CD8-positive, alpha-beta memory T cell (primary cell): ENCODE results near the gene PKN1. TPM values are rescaled to one million over a fixed set of nuclear protein-coding genes. Genes with fewer than 3 reads are reported as not detected.

Experiments
- CTCF ChIA-PET: fragments of 350-600 bp; sonication (Branson Sonifier 250); formaldehyde crosslinking; loops from one replicate; lab custom pipeline; 2021; ENCODE audit warnings: antibody characterized with exemption; lab: Charles Lee
- POLR2A ChIA-PET: fragments of 350-600 bp; sonication (Branson Sonifier 250); formaldehyde crosslinking; loops from one replicate; lab custom pipeline; 2021; ENCODE audit warnings: antibody characterized with exemption; lab: Charles Lee
- DNase-seq, 5 donors: peaks; one replicate each; pipeline versions ENCODE4 v3.0.0 to v3.0.0-alpha.2; 2020 to 2022; ENCODE audit warnings: mixed read lengths in 1 of 5
- H3K27ac ChIP-seq: one replicate; pipeline ENCODE4 v1.7.0; 2013; ENCODE audit warnings: low read depth, mild to moderate bottlenecking, low read length, moderate library complexity
- H3K27me3 ChIP-seq: 2 replicates; pipeline ENCODE4 v1.7.0; 2013; ENCODE audit warnings: low read length, mild to moderate bottlenecking; ENCODE audit not compliant: insufficient read depth, poor library complexity, severe bottlenecking
- H3K36me3 ChIP-seq: 2 replicates; pipeline ENCODE4 v1.7.0; 2013; ENCODE audit warnings: mild to moderate bottlenecking, low read length, moderate library complexity; ENCODE audit not compliant: insufficient read depth
- H3K4me1 ChIP-seq: 2 replicates; pipeline ENCODE4 v1.7.0; 2013; ENCODE audit warnings: mild to moderate bottlenecking, low read length, moderate library complexity; ENCODE audit not compliant: insufficient read depth
- H3K4me3 ChIP-seq: 2 replicates; pipeline ENCODE4 v1.7.0; 2013; ENCODE audit warnings: mild to moderate bottlenecking, low read length
- H3K9me3 ChIP-seq: 2 replicates; pipeline ENCODE4 v1.7.0; 2013; ENCODE audit warnings: mild to moderate bottlenecking, low read length
- H3K27ac Mint-ChIP-seq, 8 donors: one replicate each; pipeline ENCODE4 v1.8.0; 2020 to 2021; ENCODE audit warnings: mixed read lengths in 8 of 8, mild to moderate bottlenecking in 6 of 8, inconsistent platforms in 3 of 8, moderate library complexity in 3 of 8
- H3K27me3 Mint-ChIP-seq, 2 donors: one replicate each; pipeline ENCODE4 v1.8.0; 2020 to 2021; ENCODE audit warnings: mixed read lengths in 2 of 2, mild to moderate bottlenecking in 1 of 2, moderate library complexity in 1 of 2
- H3K36me3 Mint-ChIP-seq, 3 donors: one replicate each; pipeline ENCODE4 v1.8.0; 2020 to 2021; ENCODE audit warnings: mixed read lengths in 3 of 3, inconsistent platforms in 1 of 3, mild to moderate bottlenecking in 1 of 3
- H3K4me1 Mint-ChIP-seq, 3 donors: one replicate each; pipeline ENCODE4 v1.8.0; 2020 to 2021; ENCODE audit warnings: mixed read lengths in 3 of 3, inconsistent platforms in 1 of 3, mild to moderate bottlenecking in 1 of 3
- H3K4me3 Mint-ChIP-seq, 7 donors: one replicate each; pipeline ENCODE4 v1.8.0; 2020 to 2021; ENCODE audit warnings: mixed read lengths in 7 of 7, mild to moderate bottlenecking in 6 of 7, moderate library complexity in 4 of 7, inconsistent platforms in 2 of 7
- H3K9me3 Mint-ChIP-seq, 5 donors: one replicate each; pipeline ENCODE4 v1.8.0; 2020 to 2022; ENCODE audit warnings: mixed read lengths in 5 of 5, mild to moderate bottlenecking in 3 of 5, moderate library complexity in 2 of 5, inconsistent platforms in 1 of 5
- polyA plus RNA-seq: library from polyadenylated mRNA; unstranded; fragments of 300-500 nt; fragmentation: Illumina TruSeq; gene quantifications from one replicate; pipeline ENCODE4 v1.2.3, GENCODE V29; 2021
- total RNA-seq, 2 experiments: library from RNA; stranded (reverse); gene quantifications; one replicate each; pipeline ENCODE4 v1.2.3, GENCODE V29; 2021

The PKN1 gene
- total and polyA plus RNA-seq, 3 experiments from 2014 or later, result 86.6 to 205 (median 177) TPM

GRCh38 chr19:14407605-14408484 is 25.3 kb upstream of the PKN1 start:
- Mint-ChIP-seq H3K27ac (peak overlapping the region; percentile 63 to 97 (median 89)), H3K4me3 (peak overlapping the region in 1 of 7 donors; percentile 84), H3K36me3 (peaks cover 12 to 85% (median 12%) of the 10 kb centered on the region in 3 donors), H3K4me1 (peaks cover 24 to 69% (median 35%) of the 10 kb centered on the region in 3 donors), H3K27me3 (peaks cover 0 to 18% of the 10 kb centered on the region in 2 donors), H3K9me3 (peaks cover 0 to 4% (median 0%) of the 10 kb centered on the region in 5 donors)
- no peaks in the 10 kb centered on the region for H3K9me3 ChIP-seq
- H3K4me3 ChIP-seq, result no peak overlapping the region
- peak in 1 of 5 donors; percentile 11 for DNase-seq
- CTCF ChIA-PET, result interaction anchor here (1.7 to 14.4 kb wide), 7 partner anchors 13 to 271 kb away, joined by 4 to 186 read pairs (median 14); partner anchors contain the start of genes ADGRE5 and ASF1B
- H3K27me3 ChIP-seq, result no peaks in the 10 kb centered on the region
- POLR2A ChIA-PET, result interaction anchor here (0.6 to 3.4 kb wide), 6 partner anchors 9 to 643 kb away, joined by 3 to 15 read pairs (median 3); partner anchors contain the start of gene ADGRE5
- no peak overlapping the region for H3K27ac ChIP-seq
- peaks cover 53% of the 10 kb centered on the region for H3K4me1 ChIP-seq
- peaks cover 85% of the 10 kb centered on the region for H3K36me3 ChIP-seq

GRCh38 chr19:14408491-14409145 is 24.5 kb upstream of the PKN1 start:
- no peak overlapping the region for H3K27ac ChIP-seq
- ChIA-PET POLR2A (interaction anchor here (0.7 to 1.8 kb wide), 3 partner anchors 17 to 45 kb away, joined by 3 to 4 read pairs (median 3); no protein-coding TSS in a partner anchor), CTCF (interaction anchor here (2.1 to 14.4 kb wide), 4 partner anchors 17 to 71 kb away, joined by 6 to 186 read pairs (median 46); partner anchors contain the start of gene ADGRE5)
- Mint-ChIP-seq H3K36me3 (peaks cover 12 to 88% (median 12%) of the 10 kb centered on the region in 3 donors), H3K27me3 (peaks cover 0 to 18% of the 10 kb centered on the region in 2 donors), H3K9me3 (peaks cover 0 to 4% (median 0%) of the 10 kb centered on the region in 5 donors), H3K4me1 (peaks cover 32 to 76% (median 43%) of the 10 kb centered on the region in 3 donors), H3K27ac (peak overlapping the region; percentile 63 to 97 (median 80)), H3K4me3 (peak overlapping the region in 3 of 7 donors; percentile 37 to 84 (median 42))
- DNase-seq, result peak in 1 of 5 donors; percentile 15
- no peaks in the 10 kb centered on the region for H3K9me3 ChIP-seq
- H3K4me1 ChIP-seq, result peaks cover 61% of the 10 kb centered on the region
- H3K27me3 ChIP-seq, result no peaks in the 10 kb centered on the region
- peaks cover 91% of the 10 kb centered on the region for H3K36me3 ChIP-seq
- H3K4me3 ChIP-seq, result no peak overlapping the region

- ChIA-PET CTCF (interaction anchor here (0.6 to 14.4 kb wide), 10 partner anchors 17 to 273 kb away, joined by 3 to 186 read pairs (median 5); partner anchors contain the start of gene ASF1B), POLR2A (interaction anchor here (0.5 to 2.4 kb wide), 8 partner anchors 8 to 54 kb away, joined by 3 to 10 read pairs (median 4); partner anchors contain the start of gene PKN1)
- peak overlapping the region; percentile 88 to 97 (median 92) for H3K27ac Mint-ChIP-seq
- H3K4me1 Mint-ChIP-seq, result peaks cover 37 to 78% (median 46%) of the 10 kb centered on the region in 3 donors
- no peaks in the 10 kb centered on the region for H3K27me3 ChIP-seq
- H3K4me3 ChIP-seq, result no peak overlapping the region
- peaks cover 8 to 87% (median 10%) of the 10 kb centered on the region in 3 donors for H3K36me3 Mint-ChIP-seq
- DNase-seq, result peak in 3 of 5 donors; percentile 53 to 66 (median 63)
- no peaks in the 10 kb centered on the region for H3K9me3 ChIP-seq
- H3K4me3 Mint-ChIP-seq, result peak overlapping the region; percentile 19 to 84 (median 65)
- H3K27me3 Mint-ChIP-seq, result peaks cover 0 to 18% of the 10 kb centered on the region in 2 donors
- peaks cover 90% of the 10 kb centered on the region for H3K36me3 ChIP-seq
- peaks cover 0 to 4% (median 0%) of the 10 kb centered on the region in 5 donors for H3K9me3 Mint-ChIP-seq
- H3K4me1 ChIP-seq, result peaks cover 65% of the 10 kb centered on the region
- H3K27ac ChIP-seq, result peak overlapping the region; percentile 64
Measured at GRCh38 chr19:14409146-14410023, 23.7 kb upstream of the PKN1 start.

- peaks cover 80% of the 10 kb centered on the region for H3K36me3 ChIP-seq
- ChIA-PET CTCF (interaction anchor here (0.6 to 14.4 kb wide), 11 partner anchors 15 to 274 kb away, joined by 3 to 186 read pairs (median 5); partner anchors contain the start of gene ASF1B), POLR2A (interaction anchor here (0.5 to 2.4 kb wide), 12 partner anchors 10 to 55 kb away, joined by 3 to 11 read pairs (median 4); partner anchors contain the start of genes ADGRE5 and PKN1)
- Mint-ChIP-seq H3K36me3 (peaks cover 4 to 86% (median 8%) of the 10 kb centered on the region in 3 donors), H3K4me1 (peaks cover 44 to 79% (median 51%) of the 10 kb centered on the region in 3 donors), H3K4me3 (peak overlapping the region; percentile 65 to 84 (median 71)), H3K9me3 (peaks cover 0 to 4% (median 0%) of the 10 kb centered on the region in 5 donors), H3K27me3 (peaks cover 0 to 19% of the 10 kb centered on the region in 2 donors), H3K27ac (peak overlapping the region; percentile 88 to 97 (median 92))
- no peak overlapping the region for H3K4me3 ChIP-seq
- H3K9me3 ChIP-seq, result no peaks in the 10 kb centered on the region
- H3K27me3 ChIP-seq, result no peaks in the 10 kb centered on the region
- peak overlapping the region; percentile 64 for H3K27ac ChIP-seq
- DNase-seq, result peak in 4 of 5 donors; percentile 58 to 81 (median 66)
- peaks cover 73% of the 10 kb centered on the region for H3K4me1 ChIP-seq
Measured at GRCh38 chr19:14410091-14411051, 22.7 kb upstream of the PKN1 start.

- Mint-ChIP-seq H3K36me3 (peaks cover 4 to 86% (median 10%) of the 10 kb centered on the region in 3 donors), H3K4me1 (peaks cover 54 to 83% (median 56%) of the 10 kb centered on the region in 3 donors), H3K4me3 (peak overlapping the region in 5 of 7 donors; percentile 10 to 76 (median 50)), H3K27me3 (peaks cover 0 to 19% of the 10 kb centered on the region in 2 donors), H3K9me3 (peaks cover 0 to 4% (median 0%) of the 10 kb centered on the region in 5 donors), H3K27ac (peak overlapping the region; percentile 54 to 97 (median 84))
- Histone ChIP-seq H3K4me1 (peaks cover 75% of the 10 kb centered on the region), H3K27ac (peak overlapping the region; percentile 1), H3K9me3 (no peaks in the 10 kb centered on the region), H3K27me3 (no peaks in the 10 kb centered on the region), H3K4me3 (no peak overlapping the region), H3K36me3 (peaks cover 78% of the 10 kb centered on the region)
- ChIA-PET CTCF (interaction anchor here (1.0 to 14.4 kb wide), 4 partner anchors 14 to 275 kb away, joined by 3 to 186 read pairs (median 6); partner anchors contain the start of gene ASF1B), POLR2A (interaction anchor here (0.6 to 2.4 kb wide), 4 partner anchors 9 to 50 kb away, joined by 3 to 11 read pairs (median 8); partner anchors contain the start of gene ADGRE5)
- no peak for DNase-seq
Measured at GRCh38 chr19:14411161-14411937, 21.8 kb upstream of the PKN1 start.
